G401.6 (cell line): Measurements from ENCODE around the gene ADCYAP1R1.

Source experiments
- FAIRE-seq: peaks from 2 replicates; lab custom pipeline; 2012; peaks lifted over from hg19 to GRCh38; lab: Jason Lieb, UNC

The ADCYAP1R1 gene

GRCh38 chr7:31043051-31043471 lies 9.0 kb upstream of the ADCYAP1R1 start:
- FAIRE-seq: no peak

GRCh38 chr7:31044529-31044928 lies 7.6 kb upstream of the ADCYAP1R1 start:
- no peak for FAIRE-seq

DNA sequence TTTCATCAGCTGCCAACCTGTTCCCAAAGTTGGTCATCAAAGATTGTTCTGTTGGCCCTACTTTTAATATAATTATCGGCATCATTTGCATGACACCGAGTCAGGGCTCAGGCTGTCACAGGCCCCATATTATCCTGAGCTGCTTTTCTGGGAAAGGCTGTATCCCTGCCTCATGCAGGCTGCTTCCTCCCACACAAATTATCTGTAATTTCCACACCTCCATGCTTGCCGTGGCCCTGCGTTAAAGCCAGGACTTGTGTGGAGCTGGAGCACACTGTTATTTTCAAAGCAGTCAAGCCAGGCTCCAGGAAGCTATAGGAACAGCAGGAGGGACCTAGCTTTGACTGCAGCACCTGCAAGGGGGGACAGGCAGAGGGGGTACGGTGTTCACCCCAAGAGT lies 5.4 kb upstream of the ADCYAP1R1 start:
- no peak for FAIRE-seq

GRCh38 chr7:31047313-31048146 lies 4.6 kb upstream of the ADCYAP1R1 start:
- no peak for FAIRE-seq

DNA sequence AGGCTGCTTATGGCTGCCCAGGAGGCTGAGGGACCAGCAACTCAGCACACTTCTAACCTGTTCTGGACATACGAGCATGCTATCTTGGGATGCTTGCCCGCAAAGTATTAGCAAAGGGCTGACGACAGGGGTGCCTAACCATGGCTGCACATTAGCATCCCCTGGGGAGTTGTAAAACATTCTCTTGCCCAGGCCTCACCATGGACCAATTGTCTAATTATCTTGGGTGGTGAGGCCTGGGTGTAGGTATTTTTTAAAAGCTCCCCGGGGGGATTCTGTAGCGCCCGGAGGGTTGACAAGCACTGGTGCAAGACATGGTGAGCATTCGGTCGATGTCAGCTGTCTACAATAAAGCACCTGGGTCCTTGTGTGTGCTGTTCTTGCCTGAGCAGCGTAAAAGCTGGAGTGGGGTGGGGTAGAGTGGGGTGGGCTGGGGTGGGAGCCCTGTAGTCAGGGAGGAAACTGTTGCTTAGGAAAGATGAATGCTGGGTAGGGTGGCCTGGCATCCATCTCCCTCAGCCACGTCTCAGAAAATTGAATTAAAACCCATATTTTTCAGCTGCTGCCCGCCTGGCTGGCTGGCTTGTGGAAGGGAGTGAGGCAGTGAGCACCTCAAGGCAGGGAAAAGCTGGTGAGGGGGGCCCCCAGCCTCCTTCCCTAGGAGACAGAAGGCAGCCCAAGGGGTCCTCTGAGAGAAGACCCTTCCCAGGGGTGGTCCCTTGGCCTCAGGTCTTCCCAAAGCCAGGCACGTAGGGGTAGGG lies 2.9 kb upstream of the ADCYAP1R1 start:
- FAIRE-seq: no peak

- no peak for FAIRE-seq
These were observed 356 bp downstream of the ADCYAP1R1 start for GRCh38 chr7:31052487-31052840.

DNA sequence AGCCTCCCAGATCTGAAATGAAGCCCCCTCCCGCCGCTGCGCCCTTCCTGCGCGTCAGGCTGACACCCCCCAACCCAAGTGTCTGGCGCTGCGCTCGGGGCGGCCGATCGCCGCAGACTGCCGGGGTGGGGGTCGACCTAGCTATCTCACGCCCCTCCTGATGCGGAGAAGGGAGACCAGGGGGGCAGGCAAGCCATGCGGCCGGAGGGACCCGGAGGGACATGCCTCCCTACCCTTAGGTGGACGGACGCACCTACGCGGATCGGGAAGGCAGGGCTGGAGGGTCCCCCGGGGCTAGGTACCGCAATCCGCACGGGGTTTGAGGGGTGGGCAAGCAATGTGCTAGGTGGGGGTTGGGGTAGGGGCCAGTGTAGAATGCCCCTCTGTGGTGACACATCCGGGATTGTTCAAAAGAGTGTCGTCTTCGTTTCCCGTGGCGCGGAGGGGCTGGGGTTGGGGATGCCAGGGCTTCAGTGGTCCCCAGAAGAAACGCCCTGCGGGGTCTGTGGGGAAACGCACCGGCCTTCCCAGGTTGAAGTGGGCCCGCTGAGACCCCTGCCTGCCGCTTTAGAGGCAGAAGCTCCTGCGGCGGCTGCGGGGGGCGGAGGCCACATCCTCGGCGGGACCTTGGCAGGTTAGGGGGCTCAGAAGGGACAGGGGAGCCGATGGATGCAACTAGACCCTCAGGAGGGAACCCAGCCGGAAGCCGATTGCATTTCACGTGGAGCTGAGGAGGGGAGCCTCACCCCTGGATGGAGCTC lies 913 bp downstream of the ADCYAP1R1 start:
- FAIRE-seq: no peak

DNA sequence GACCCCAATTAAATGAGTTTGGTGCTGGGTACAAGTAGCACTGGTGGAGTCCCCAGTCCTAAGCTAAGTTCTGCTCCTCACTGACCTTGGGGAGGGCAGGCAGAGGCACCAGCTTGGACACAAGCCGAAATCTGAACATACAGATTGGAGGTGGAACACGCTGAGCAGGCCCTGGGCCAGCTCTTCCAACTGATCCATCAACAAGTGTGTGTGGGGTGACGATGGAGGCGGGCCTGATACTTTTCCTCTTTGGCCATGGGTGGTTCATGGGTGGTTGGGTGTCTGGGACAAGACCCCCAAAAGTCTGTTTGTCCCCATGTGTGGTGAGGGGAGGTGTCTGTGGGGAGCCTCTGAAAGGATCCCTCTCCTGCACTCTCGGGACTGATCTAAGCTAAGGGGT lies 1.9 kb downstream of the ADCYAP1R1 start:
- no peak for FAIRE-seq

DNA sequence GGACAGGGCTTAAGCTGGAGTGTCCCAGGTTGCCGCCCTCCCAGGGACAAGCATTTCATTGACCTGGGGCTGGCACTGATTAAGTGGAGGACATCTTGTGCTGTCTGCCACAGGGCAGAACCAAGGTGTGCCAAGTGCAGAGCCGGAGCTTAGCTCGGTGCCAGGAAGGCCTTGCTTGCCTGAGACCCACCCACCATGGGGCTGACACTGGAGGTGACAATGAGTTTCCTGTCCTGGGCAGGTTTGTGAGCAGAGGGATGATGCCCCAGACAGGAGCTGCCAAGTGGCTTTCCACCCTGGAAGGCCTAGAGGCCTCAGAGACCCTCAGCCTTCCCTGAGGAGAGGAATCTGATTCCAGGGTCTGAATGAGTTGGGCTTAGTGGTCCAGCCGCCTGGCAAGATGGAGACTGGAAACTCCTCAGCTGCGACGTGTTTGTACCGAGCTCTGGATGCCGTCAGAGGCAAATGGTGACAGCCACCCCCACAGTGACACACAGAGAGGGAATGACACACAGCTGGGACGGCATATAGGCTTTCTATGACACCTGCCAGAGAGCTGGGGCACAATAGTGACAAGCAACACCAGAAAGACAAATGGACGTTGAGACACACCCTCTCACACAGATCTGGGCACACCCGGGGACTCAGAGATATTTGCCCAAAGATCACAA lies 2.6 kb downstream of the ADCYAP1R1 start:
- FAIRE-seq: no peak

- FAIRE-seq: no peak
These were observed 3.4 kb downstream of the ADCYAP1R1 start for GRCh38 chr7:31055471-31055870.

DNA sequence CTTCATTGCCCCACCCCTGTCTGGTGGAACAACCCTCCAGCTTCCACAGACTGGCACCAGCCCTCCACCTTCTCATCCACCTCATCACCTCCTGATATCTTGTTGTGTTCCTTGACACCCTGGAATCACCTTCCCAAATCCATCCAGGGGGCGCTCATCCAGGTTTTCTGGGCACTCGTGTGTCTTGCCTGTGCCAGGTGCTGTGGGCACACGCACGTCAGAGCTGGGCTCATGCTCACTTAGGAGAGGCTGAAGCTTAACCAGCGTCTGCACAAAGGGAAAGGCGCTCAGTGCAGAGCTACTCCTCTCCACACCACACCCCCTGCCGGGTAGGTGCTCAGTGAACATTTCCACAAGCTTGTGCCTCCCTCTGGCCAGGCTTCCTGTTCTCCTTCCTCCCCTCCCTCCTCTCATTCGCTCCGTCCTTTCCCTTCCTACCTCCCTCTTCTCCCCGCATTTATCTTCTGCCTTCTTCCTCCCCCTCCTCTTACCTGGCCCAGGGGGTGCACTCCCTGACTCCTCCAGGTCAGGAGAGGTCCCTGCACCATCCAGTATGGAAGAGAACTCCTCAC lies 4.8 kb downstream of the ADCYAP1R1 start:
- FAIRE-seq: no peak

DNA sequence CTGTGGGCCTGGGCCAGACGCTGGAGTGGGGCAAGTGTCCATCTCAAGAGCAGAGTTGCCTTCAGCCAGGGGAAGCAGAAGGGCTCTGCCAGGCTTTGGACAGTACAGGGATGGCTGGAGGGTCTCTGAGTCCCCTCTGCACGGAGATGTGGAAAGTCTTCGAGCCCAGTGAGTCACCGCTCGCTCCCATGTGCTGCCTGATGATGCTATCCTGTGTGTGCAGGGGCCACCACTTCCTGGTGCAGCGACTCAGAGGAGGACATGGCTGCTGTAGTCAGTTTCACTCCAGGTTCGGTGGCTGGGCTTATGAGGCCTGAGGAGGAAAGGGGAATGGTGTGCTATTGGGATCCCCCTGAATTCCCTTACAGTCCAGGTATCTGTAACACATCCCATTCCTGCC lies 6.0 kb downstream of the ADCYAP1R1 start:
- FAIRE-seq: no peak

GRCh38 chr7:31058688-31059087 lies 6.6 kb downstream of the ADCYAP1R1 start:
- FAIRE-seq: no peak

DNA sequence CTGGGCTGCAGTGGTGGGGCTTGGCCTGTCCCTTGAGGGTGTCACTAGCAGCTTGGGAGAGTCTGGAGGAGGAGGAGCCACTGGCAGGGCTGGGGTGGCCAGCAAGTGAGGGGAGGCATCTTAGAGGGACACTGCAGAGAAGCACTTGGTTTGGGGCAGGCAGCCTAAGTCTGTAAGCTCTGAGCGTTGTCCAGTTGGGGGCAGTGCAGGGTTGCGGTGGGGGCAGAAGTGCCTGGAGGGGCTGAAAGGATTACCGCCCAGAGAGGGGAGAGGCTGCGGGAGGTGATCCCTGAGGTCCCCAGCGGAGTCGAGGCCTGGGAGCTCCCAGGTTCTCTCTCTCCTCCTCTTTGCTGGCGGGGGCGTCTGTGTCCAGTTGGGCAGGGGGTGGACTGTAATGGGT lies 7.4 kb downstream of the ADCYAP1R1 start:
- no peak for FAIRE-seq

- FAIRE-seq: no peak
These were observed 9.1 kb downstream of the ADCYAP1R1 start for GRCh38 chr7:31061185-31061584.

DNA sequence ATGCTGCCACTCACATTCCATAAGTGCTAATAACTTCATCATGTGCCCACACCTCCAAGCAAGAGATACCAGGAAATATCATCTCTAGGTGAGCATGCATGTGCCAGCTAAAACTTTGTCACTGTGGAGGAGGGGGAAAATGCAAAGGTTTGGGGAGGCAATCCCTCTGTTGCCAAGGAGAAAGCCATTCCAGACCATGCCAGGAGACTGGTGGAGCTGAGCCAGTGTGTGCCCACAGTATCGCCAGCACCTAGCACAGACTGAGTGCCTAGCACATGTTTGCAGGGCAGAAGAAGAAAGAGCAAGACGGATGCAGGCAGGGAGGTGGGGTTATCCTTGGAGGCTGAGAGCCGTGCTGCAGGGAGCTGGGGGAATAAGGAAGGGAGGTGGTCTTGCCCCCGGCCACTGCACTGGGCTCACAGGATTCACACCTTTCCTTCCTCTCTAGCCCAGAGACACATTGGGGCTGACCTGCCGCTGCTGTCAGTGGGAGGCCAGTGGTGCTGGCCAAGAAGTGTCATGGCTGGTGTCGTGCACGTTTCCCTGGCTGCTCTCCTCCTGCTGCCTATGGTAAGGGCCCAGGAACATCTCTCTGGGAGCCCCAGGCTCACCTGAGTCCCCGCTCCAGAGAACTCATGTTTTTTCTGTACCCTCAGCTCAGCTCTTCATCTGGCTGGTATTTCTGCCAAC lies 10.8 kb downstream of the ADCYAP1R1 start:
- FAIRE-seq: no peak

- no peak for FAIRE-seq
These were observed 13.0 kb downstream of the ADCYAP1R1 start for GRCh38 chr7:31065021-31065593.

DNA sequence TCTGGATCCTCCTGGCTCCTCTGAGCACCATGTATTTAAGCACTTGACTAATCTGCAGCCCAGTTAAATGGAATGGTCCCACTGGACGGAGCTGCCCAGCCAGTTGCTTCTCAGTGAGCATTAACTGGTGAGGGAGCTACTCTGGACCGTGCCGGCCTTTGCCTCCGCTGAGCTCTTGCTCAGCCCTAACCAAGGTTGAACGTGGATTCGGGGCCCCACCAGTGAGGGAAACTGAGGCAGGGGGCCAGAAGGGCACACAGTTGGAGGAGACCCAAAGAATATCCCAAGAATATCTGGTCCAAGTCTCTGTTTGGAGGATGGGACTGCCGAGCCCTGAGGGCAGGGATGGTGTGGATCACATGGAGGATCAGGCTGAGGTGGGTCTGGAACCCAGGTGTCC lies 13.7 kb downstream of the ADCYAP1R1 start:
- FAIRE-seq: no peak

GRCh38 chr7:31066516-31067130 lies 14.5 kb downstream of the ADCYAP1R1 start:
- no peak for FAIRE-seq

DNA sequence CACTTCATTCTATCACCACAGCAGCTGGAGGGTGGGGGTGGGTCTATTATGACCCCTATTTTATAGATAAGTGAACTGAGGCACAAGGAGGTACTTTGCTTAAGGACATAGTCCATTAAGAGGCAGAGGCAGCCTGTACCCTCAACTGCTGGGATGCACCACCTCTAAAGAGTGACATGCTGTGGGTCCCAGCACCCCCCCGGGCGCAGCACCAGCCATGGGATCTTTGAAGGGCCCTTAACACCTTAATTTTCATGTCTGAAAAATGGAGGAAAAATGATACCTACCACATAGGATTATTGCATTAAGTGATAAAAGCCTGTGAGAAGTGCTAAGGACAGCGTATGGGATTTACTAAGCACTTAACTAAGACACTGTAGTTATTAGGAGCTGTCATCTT lies 15.4 kb downstream of the ADCYAP1R1 start:
- FAIRE-seq: no peak
